Measurements from ENCODE around the gene NDUFAF8.

DNA sequence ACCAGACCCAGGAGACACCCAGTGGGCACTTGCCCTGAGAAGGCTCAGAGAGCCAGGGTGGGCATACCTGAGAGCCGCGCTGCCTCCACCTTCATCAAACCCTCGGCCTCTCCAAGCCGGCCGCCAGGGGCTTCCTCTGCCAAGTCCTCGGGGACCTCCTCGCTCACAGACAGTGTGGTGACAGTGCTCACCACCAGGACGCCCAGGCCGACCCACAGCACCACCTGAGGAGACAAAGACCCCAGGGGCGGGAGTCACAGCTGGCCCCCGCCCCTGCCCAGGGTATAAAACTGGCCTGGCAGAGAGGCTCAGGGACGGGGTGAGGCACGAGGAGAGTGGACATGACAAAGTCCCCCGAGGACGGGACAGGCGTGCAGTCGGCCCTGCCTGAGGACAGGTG is 21.1 kb downstream of the NDUFAF8 start:
- TF ChIP-seq, protein P1, sequence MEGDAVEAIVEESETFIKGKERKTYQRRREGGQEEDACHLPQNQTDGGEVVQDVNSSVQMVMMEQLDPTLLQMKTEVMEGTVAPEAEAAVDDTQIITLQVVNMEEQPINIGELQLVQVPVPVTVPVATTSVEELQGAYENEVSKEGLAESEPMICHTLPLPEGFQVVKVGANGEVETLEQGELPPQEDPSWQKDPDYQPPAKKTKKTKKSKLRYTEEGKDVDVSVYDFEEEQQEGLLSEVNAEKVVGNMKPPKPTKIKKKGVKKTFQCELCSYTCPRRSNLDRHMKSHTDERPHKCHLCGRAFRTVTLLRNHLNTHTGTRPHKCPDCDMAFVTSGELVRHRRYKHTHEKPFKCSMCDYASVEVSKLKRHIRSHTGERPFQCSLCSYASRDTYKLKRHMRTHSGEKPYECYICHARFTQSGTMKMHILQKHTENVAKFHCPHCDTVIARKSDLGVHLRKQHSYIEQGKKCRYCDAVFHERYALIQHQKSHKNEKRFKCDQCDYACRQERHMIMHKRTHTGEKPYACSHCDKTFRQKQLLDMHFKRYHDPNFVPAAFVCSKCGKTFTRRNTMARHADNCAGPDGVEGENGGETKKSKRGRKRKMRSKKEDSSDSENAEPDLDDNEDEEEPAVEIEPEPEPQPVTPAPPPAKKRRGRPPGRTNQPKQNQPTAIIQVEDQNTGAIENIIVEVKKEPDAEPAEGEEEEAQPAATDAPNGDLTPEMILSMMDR (IDR thresholded peaks at IDR 0.05): no peak
- no peak for TF ChIP-seq ZFX (IDR thresholded peaks at IDR 0.05; ENCODE audit: borderline replicate concordance)
